ENCODE results near the gene MAP4K2. TPM values are rescaled to one million over a fixed set of nuclear protein-coding genes. Genes with fewer than 3 reads are reported as not detected.

MAP4K2 gene
- total and polyA plus RNA-seq, 9 of the 15 experiments (the other 6 are each of a cell fraction or from before 2014, with no cell fraction given), result 0.13 to 14.5 (median 7.3) TPM

DNA sequence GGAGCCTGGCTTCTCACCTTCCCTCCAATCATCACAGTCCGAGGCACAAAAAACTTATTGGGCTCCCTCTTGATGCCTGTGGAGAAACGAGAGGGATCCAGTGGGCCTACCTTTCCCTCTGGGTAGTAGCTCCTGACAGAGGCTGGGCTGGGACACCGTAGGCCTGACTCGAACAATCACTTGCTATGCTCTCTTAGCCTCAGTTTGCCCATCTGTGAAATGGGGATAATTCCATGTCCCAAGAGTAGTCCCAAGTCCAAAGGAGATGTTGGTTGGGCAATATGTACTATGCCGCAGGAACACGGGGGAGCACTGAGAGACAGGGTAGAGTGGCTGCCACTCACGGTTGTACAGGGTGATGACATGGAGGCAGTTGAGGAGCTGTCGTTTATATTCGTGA, 51.4 kb downstream of the MAP4K2 start:
- no TSS peak for BruUV-seq (replicated peaks)
- Histone ChIP-seq H3K79me2 (ENCODE audit: control insufficient read depth, insufficient read depth, low read length) (no peaks in the 10 kb centered on the region), H2AFZ (ENCODE audit: low read depth, low read length) (no peak overlapping the region), H3K9me3 (replicated peaks; ENCODE audit: control insufficient read depth, insufficient read depth, low read depth, low read length) (no peaks in the 10 kb centered on the region), H3K4me3 (no peak overlapping the region), H3K27ac (ENCODE audit: extremely low read depth, low read depth, low read length) (no peak overlapping the region), H3K9me1 (ENCODE audit: control insufficient read depth, insufficient read depth, low read length) (no peaks in the 10 kb centered on the region), H3K4me2 (ENCODE audit: insufficient read depth, low read length) (no peak overlapping the region), H3K4me1 (replicated peaks in 1 of 2; ENCODE audit: control insufficient read depth in 2 of 2, insufficient read depth in 2 of 2, low read length in 2 of 2) (peaks cover 11 to 45% of the 10 kb centered on the region in 2 experiments), H4K20me1 (replicated peaks; ENCODE audit: control insufficient read depth, insufficient read depth, low read length) (no peaks in the 10 kb centered on the region), H3K9ac (ENCODE audit: insufficient read depth in 1 of 2, low read depth in 2 of 2, low read length in 2 of 2) (no peak overlapping the region), H3K36me3 (ENCODE audit: control insufficient read depth, insufficient read depth, low read length) (no peaks in the 10 kb centered on the region), H3K27me3 (ENCODE audit: control insufficient read depth in 2 of 2, insufficient read depth in 2 of 2, low read length in 2 of 2) (no peaks in the 10 kb centered on the region)
- WGBS (ENCODE audit: insufficient coverage, low coverage, missing lambda C conversion rate), result 54% methylated on average over 9 of the region's 9 CpGs
- peak; percentile 45 to 89; a peak in 3 of 4 replicates for TF ChIP-seq RCOR1 (IDR thresholded peaks at IDR 0.05; ENCODE audit: borderline replicate concordance in 1 of 2, low read depth in 2 of 2, low read length in 2 of 2)
- TF ChIP-seq KDM1A (IDR thresholded peaks at IDR 0.05), result peak; percentile 82 to 93
- TF ChIP-seq, protein P1, sequence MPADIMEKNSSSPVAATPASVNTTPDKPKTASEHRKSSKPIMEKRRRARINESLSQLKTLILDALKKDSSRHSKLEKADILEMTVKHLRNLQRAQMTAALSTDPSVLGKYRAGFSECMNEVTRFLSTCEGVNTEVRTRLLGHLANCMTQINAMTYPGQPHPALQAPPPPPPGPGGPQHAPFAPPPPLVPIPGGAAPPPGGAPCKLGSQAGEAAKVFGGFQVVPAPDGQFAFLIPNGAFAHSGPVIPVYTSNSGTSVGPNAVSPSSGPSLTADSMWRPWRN (IDR thresholded peaks at IDR 0.05; ENCODE audit: low read depth), result no peak
- TF ChIP-seq, protein P2, sequence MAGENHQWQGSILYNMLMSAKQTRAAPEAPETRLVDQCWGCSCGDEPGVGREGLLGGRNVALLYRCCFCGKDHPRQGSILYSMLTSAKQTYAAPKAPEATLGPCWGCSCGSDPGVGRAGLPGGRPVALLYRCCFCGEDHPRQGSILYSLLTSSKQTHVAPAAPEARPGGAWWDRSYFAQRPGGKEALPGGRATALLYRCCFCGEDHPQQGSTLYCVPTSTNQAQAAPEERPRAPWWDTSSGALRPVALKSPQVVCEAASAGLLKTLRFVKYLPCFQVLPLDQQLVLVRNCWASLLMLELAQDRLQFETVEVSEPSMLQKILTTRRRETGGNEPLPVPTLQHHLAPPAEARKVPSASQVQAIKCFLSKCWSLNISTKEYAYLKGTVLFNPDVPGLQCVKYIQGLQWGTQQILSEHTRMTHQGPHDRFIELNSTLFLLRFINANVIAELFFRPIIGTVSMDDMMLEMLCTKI (IDR thresholded peaks at IDR 0.05; ENCODE audit: partially characterized antibody), result no peak
- peak; percentile 98 for TF ChIP-seq BCOR (IDR thresholded peaks at IDR 0.05)
- TF ChIP-seq RAD21 (CRISPR knock-in tag; conservative IDR thresholded peaks at IDR 0.05 in 1 of 2, IDR thresholded peaks at IDR 0.05 in 1 of 2), result no peak
- TF ChIP-seq CBX3 (IDR thresholded peaks at IDR 0.05; ENCODE audit: borderline replicate concordance in 1 of 2, low read length in 2 of 2), result peak in 1 of 2 experiments; percentile 52; a peak in 1 of 3 replicates
- TF ChIP-seq RBM25 (IDR thresholded peaks at IDR 0.05; ENCODE audit: low read depth, low read length, severe bottlenecking), result peak; percentile 96
- TF ChIP-seq SIRT6 (IDR thresholded peaks at IDR 0.05; ENCODE audit: low read depth, low read length), result no peak
- TF ChIP-seq, protein P3, sequence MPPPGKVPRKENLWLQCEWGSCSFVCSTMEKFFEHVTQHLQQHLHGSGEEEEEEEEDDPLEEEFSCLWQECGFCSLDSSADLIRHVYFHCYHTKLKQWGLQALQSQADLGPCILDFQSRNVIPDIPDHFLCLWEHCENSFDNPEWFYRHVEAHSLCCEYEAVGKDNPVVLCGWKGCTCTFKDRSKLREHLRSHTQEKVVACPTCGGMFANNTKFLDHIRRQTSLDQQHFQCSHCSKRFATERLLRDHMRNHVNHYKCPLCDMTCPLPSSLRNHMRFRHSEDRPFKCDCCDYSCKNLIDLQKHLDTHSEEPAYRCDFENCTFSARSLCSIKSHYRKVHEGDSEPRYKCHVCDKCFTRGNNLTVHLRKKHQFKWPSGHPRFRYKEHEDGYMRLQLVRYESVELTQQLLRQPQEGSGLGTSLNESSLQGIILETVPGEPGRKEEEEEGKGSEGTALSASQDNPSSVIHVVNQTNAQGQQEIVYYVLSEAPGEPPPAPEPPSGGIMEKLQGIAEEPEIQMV (tag; conservative IDR thresholded peaks at IDR 0.05; ENCODE audit: low read depth), result no peak
- peak; percentile 85; the same call in 1 of the 2 replicates for TF ChIP-seq SMARCA5 (IDR thresholded peaks at IDR 0.05)
- TF ChIP-seq CHD4 (IDR thresholded peaks at IDR 0.05; ENCODE audit: insufficient read depth, insufficient replicate concordance, low read depth, low read length, poor library complexity, severe bottlenecking), result peak; percentile 63
- TF ChIP-seq PCBP2 (IDR thresholded peaks at IDR 0.05; ENCODE audit: low read depth, low read length, poor library complexity, severe bottlenecking), result no peak
- peak; percentile 84 for TF ChIP-seq HDAC2 (IDR thresholded peaks at IDR 0.05)
- TF ChIP-seq HDAC1 (IDR thresholded peaks at IDR 0.05), result 0 out of 4 replicates have a peak, but pooled peaks of 1 of the 2 experiments have one; percentile 21
- TF ChIP-seq ADNP (tag; IDR thresholded peaks at IDR 0.05), result peak; percentile 92
- no peak for TF ChIP-seq BRD4 (IDR thresholded peaks at IDR 0.05)
- TF ChIP-seq PHF20 (IDR thresholded peaks at IDR 0.05; ENCODE audit: partially characterized antibody), result peak; percentile 55
- peak; percentile 74; the same call in 1 of the 2 replicates for TF ChIP-seq CBX1 (IDR thresholded peaks at IDR 0.05; ENCODE audit: low read depth)
- POLR2A ChIA-PET, result interaction anchor here (0.6 to 1.7 kb wide), 3 partner anchors 9 to 418 kb away, joined by 3 to 5 read pairs (median 4); partner anchors contain the start of gene SPDYC
- DNase-seq (ENCODE audit: extremely low read depth in 1 of 4, low spot score in 3 of 4) (no peak), ATAC-seq (no peak), FAIRE-seq (no peak)
- intact Hi-C loops (cut with micrococcal nuclease) (no loop called here), in situ Hi-C loops (cut with MboI) (no loop called here)
- CTCF ChIA-PET (ENCODE audit: low intra/inter-chr PET ratio), result no interaction called here

Data from K562 (cell line).